Dedifferentiated amniotic fluid mesenchymal stem cell (primary cell): ENCODE data around the gene ANKRD24.
"Not testable (repeated sequence)": the region's sequence is repeated elsewhere in the genome, so short reads cannot be mapped to it uniquely, and the experiment has no call there.

ENCODE experiments used
- DNase-seq: peaks from one replicate; pipeline ENCODE4 v3.0.0-alpha.2; 2016; ENCODE audit errors: extremely low spot score

ANKRD24 gene

DNA sequence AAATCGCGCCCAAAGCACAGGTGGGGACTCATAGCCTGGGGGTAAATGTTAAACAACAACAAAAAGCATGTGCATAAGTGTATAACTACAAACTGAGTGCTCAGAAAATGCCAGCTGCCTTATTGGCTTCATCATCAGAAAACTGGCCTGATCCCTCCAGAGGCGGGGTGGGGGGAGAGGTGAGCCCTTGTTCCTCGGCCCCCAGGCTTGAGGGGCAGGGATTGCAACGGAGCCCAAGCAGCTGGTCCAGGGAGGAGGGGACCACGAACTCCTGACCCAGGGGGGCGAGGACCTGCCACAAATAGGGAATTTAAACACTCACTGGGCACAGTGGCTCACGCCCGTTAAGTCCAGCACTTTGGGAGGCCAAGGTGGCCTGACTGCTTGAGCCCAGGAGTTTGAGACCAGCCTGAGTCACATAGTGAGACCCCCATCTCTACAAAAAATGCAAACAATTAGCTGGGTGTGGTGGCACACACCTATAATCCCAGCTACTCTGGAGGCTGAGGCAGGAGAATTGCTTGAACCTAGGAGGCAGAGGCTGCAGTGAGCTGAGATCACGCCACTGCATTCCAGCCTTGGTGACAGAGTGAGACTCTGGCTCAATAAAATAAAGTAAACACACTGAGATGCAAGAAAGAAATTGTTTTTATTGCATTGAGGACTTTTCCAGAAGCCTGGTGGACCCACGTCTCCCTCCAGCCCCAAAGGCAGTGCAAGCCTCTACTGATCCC is 8.8 kb upstream of the ANKRD24 start:
- no peak for DNase-seq

DNA sequence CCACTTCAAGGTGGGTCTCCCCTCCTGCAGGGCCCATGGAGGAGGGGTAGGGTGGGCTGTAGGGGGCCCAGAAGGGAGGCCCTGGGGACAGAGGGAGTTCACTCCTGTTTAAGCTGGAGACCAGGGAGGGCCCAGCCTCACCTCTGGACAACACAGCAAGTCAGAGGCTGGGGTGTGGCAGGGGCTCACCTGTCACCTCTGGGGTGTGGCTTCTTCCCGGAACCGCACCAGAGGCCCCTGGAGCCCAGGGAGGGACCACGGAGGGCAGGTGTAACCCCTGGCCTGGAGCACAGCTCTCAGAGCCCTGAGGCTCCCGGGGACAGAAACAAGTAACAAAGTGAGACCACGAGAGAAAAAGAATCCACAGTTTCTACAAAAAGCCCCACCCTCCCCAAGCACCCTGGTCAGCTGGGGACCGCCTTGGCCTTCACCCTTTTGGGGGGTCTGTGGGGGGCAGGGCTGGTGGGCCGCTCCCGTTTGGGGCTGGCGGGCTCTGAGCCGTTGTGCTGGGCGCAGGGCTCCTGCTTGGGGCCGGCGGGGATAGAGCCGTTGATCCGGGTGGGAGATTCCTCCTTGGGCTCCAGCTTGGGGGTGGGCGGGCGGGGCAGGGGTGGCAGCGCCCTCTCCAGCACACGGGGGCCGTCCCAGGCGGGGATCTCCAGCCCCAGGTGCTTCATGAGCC is 8.1 kb upstream of the ANKRD24 start:
- no peak for DNase-seq

DNA sequence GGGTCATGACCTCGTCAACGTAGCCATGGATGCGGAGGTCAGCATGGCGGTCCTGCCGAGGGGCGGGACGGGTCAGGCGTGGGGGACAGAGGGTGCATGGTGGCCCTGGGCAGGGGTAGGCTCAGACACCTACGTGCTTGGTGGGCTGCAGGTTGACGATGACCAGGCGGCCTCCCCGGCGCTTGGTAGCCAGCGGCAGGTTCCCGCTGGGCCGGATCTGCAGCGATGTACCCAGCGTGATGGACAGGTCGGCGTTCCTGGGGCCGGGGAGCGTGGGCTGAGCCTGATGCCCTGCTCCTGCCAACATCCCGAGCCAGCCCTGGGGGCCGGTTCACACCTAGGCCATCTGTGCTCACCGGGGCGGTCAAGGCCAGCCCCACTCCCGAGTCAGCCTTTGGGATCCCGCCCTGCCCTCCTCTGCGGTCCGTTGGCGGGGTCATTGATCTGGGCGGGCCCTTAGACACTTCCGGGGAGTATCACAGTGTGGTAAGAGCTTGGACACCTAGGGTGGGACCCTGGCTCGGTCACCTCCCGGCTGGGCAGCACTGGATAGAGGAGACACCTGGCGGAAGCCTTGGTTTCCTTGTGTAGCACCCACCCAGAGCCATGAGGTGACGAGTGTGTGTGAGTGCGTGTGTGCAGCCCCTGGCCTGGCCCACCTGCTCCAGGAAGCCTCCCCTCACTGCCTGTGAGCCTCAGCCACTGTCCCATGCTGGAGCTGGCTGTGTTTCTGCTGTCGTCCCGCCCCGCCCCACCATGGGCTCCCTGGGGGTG is 7.4 kb upstream of the ANKRD24 start:
- DNase-seq = no peak

DNA sequence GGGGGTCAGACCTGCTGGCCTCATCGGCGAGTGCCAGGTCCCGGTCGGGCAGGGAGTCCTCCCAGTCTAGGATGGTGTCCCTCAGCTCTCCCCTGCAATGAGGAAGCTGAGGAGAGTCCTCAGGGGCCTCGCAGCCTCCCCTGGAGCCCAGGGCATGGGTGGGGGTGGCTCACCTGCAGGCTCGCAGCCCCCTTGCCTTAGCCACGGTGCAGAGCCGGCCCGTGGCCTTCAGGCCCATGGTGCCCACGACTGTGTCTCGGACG is 6.9 kb upstream of the ANKRD24 start:
- DNase-seq = no peak

DNA sequence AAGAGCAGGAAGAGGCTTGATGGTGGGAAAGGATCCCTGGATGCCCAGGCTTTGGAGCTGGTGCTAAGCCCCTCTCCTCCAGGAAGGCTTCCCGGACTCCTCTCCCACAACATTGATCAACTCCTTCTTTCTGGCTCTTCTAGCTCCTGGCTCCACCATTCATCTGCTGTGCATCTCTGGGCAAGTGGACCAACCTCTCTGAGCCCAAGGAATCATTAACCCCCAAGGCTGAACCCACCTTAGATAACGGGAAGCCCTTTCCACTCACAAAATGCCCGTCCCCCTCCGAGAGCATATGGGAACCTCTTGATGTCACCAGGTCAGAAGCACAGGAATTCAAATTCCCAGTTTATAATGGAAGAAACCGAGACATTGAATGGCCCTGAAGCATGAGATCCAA is 5.3 kb upstream of the ANKRD24 start:
- no peak for DNase-seq

DNA sequence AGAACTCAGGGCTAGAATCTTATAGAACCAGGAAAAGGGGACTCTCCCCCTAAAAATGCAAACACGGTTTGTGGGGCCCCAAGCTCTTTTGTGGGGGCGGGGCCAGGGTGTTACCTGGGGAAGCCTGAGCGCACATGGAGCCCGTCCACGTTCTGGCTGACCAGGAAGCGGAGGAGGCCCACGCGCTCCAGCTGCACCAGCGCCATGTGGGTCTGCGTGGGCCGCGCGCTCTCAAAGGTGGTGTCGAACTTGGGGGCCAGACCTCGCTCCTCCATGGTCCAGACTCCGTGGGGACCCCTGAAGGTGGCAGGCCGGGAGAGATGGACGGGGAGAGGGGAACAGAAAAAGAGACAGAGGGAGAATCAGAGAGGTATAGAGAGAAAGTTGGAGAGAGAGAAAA is 3.5 kb upstream of the ANKRD24 start:
- DNase-seq = no peak

DNA sequence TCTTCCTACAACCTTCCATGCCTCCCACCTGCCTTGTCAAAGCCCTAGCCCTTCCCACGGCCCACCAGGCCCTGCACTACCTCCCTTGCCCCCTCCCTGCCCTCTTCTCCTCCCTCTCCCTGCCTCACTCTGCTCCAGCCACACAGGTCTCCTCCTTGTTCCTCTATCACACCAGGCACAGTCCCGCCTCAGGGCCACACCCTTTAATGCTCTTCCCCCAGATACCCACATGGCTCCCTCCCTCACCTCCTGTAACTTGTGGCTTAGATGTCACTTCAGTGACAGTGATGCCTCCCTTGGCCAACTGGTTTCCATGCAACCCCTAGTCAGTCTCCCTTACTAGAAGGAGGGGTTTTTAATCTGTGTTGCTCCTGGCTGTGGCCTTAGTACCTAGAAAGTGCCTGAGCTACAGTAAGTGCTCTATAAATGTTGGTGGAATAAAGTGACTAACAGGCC is 1.4 kb upstream of the ANKRD24 start:
- DNase-seq = no peak

DNA sequence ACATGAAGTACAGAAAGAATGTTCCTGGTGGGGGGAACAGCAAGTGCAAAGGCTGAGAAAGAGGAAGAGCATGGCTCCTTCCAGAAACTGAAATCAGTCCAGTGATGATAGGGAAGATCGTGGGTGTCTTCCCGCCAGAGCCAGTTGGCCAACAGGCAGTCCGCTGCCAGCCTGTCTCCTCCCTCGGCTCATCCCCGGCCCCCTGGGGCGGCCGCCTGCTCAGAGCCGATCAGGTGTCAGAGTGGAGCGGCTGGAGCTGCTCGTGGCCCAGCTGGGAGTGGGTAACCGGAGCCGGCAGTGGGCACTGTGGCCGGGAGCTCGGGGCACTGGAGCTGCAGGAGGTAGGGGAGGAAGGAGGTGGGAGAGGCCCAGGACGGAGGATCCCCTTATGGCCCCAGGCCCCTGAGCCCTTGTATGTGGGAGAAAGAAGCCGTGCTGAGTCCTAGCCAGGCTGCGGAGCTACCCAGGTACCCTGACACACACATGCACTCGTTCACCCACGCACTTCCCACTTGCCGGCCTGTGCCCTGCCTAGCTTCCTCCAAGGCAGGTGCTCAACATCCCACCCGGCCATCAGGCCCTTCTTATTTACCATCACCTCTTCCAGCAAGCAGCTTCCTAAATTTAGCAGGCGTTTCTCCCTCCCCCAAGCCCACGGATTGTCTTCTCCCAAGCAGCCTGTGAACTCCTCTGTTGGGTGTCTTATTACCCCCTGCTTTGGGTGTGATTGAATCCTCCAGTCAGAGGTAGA is 1.7 kb downstream of the ANKRD24 start:
- DNase-seq = no peak

DNA sequence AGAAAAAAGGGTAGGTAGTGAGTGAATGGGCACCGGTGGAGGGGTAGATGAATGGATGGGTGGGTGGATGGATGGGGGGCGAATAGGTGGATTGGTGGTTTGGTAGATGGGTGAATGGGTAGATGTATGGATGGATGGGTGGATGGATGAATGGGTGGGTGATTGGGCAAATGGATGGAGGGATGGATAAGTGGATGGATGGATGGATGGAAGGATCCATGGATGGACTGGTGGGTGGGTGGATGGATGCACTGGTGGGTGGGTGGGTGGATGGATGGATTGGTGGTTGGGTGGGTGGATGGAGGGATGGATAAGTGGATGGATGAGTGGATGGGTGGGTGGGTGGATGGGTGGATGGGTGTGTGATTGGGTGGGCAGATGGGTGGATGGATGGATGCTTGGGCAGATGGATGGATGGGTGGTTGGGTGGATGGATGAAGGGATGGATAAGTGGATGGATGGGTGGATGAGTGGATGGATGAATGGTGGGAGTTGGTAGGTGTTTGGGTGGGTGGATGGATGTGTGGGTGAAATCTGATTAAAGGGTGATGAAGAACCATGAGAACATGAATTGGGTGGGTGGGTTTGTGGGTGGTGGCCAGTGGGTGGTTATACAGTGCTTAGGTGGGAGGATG is 2.3 kb downstream of the ANKRD24 start:
- no peak for DNase-seq

DNA sequence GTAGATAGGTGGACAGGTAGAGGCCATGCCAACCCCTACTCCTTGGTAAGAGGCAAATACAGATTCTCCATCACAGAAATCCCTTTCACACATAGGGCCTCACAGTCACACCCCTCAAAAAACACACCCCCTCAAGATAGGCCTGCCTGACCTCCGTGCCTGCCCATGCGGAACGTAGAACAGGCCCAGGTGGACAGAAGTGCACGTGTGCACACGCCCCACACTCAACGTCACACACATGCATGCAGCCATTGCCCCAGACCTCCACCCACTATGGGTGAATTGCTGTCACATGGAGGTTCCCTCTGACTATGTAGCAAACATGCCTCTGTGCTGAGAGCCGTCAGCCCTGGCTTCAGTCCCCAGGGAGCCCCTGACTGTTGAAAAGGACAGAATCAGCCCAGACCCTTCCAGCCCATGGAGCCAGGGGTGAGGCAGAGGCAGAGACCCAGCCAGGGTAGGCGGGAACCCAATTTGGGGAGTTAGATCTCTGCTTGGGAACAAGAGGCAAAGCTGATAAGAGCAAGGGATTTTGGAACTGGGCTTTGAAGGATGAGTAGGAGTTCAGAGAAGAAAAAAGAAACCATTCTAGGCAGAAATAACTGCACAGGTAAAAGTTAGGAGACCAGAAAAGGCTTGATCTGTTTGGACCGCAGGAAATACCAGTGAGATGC is 3.1 kb downstream of the ANKRD24 start:
- DNase-seq = no peak

DNA sequence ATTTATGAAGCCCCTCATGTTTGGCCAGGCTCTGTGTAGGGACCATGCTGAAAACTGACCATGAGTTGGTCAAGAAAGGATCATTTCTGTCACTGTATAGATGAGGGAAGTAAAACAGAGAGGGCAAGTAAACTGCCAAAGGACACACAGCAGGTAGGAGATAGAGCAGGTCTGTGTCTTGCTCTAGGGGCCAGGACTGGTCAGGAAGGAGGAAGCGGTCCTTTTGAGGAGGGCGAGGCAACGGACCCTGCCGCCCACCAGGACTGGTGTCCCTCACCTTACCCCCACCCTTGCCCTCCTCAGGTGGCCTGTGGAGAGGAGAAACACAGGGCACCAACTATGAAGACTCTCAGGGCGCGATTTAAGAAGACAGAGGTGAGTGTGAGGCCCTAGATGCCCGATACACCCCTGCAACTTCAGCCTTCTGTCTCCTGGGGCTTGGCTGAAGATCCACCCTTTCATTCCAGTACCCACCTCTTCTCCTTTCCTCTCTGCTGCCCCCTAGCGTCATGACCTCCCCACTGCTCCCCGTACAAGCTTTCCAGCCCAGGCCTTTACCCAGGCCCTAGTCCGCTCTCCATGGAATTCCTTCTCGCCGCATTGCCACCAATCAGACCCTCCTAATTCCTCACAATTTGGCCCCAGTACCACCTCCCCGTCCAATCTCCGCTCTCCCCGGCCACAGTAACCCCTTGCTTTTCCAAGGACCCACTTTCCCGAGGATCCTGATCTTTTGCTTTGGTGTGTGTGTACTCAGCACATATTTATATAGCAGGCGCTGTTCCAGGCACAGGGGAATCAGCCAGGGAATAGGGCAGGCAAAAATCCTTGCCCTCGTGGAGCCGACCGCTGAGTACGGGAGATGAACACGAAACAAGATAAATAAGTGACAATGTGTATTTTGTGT is 3.9 kb downstream of the ANKRD24 start:
- DNase-seq = peak; percentile 67

DNA sequence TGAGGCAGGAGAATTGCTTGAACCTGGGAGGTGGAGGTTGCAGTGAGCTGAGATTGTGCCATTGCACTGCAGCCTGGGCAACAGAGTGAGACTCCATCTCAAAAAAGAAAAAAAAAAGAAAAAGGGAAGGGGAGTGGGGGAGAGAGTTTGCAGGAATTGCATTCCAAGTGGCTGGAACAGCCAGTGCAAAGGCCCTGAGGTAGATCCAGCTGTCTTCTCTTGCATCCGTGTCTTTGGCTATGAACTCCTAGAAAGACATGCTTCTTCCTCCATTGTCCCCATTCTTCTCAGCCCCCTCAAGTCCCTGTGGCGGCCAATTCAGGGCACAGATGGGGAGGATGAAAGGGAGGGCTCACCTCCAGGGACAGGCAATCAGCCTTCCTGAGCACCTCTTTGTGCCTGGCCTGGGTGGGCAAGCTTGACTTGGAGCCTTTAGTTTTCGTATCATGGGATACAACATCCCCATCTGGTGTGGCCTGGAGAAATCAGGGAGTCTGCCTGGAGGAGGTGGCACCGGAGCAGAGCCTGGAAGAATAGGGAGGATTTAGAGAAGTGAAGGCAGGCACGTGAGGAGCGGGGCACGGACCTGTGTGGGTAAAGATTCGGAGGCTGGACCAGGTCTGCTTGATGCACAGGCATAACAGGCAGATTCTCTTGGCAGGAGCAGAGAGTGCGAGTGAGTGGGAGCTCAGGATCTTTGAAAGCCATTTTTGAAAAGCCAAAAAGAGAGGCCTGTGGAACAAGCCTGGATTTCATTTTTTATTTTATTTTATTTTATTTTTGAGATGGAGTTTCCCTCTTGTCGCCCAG is 5.0 kb downstream of the ANKRD24 start:
- no peak for DNase-seq

DNA sequence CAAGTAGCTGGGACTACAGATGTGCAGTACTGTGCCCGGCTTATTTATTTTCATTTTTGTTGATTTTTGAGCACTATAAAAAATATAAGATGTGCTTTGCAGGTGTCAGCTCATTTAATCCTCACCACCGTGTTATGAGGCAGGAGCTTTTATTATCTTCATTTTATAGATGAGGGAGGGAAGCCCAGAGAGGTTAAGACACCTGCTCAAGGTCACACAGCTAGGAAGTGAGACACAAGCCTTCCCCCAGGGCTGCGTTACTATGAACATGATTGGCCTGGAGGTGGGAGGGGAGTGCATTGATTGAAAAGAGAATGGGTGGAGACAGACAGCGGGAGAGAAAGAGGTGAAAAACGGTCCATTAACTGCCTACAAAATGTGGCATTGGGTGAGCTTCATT is 7.2 kb downstream of the ANKRD24 start:
- DNase-seq = no peak

DNA sequence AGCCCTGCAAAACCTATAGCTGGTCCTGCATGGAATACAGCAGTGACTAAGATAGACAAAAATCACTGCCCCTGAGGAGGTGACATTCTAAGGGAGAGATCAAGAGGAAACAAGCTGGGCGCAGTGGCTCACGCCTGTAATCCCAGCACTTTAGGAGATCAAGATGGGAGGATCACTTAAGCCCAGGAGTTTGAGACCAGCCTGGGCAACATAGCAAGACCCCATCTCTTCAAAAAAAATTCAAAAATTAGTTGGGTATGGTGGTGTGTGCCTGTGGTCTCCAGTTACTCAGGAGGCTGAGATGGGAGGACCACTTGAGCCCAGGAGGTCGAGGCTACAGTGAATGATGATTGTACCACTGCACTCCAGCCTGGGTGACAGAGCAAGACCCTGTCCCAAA is 10.0 kb downstream of the ANKRD24 start:
- not testable (repeated sequence) for DNase-seq

DNA sequence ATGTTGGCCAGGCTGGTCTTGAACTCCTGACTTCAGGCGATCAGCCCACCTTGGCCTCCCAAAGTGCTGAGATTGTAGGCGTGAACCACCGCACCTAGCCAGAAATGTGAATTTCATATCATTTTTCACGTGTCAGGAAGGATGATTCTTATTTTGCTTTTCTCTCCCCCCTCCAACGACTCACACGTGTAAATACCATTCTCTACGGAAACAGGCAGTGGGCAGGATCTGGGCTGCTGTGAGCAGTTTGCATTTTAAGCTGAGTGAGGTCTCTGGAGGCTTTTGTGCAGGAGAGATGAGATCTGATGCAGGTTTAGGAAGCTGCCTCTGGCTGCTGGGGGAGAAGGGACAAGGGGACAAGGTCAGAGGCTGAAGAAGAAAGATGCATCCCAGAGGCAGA is 11.9 kb downstream of the ANKRD24 start:
- DNase-seq = no peak

DNA sequence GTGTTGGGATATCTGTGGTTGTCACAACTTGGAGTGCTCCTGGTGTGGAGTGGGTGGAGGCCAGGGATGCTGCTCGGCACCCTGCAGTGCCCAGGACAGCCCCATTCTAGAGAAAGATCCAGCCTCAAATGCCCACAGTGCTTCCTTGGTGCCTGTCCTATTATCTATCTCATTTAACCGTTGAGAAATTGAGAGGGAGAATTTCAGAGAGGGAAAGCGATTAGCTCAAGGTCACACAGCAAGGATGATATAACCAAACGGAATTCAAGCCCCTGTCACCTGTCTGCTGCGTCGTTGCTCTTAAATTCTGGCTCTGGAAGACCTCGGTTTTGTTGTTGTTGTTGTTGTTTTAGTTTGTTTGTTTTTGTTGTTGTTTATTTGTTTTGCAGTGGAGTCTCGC is 13.5 kb downstream of the ANKRD24 start:
- no peak for DNase-seq

DNA sequence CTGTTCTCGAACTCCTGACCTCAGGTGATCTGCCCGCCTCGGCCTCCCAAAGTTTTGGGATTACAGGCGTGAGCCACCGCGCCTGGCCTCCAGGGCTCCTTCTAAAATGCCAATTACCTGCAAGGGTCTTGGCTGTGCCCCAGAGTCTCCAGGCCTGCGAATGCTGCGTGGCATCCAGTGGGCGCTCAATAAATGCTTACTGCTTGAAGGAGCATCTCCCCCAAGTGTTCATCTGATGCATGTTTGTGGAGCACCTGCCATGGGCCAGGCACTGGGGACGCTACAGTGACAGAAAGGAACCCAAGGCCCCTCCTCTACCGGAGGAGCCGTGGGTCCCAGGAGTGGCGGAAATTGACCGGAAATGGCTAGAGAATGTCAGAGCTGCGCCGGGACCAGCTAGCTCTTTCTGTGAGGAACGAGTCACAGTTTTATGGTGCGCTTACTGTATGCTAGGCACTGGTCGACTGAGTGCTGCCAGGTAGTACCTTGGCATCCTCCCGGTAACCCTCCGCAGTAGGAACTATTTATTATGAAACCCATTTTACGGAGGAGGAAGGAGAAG is 14.2 kb downstream of the ANKRD24 start:
- DNase-seq = no peak

DNA sequence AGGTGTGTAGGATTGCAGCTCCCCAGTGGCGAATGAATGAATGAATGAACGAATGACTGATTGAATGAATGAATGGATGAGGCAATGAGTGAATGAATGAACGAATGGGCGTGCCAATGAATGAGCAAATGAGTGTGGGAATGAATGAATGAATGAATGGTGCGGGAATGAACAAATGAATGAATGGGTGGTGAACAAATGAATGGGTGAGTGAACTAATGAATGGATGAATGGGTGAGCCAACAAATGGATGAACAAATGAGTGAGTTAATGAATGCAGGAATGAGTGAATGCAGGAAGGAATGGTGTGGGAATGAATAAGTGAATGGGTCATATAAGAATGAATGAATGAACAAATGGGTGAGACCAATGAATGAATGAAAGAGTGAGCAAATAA is 14.7 kb downstream of the ANKRD24 start:
- DNase-seq = no peak
